ENCODE measurements around the gene CHRNA10. TPM values are rescaled to one million over a fixed set of nuclear protein-coding genes. Genes with fewer than 3 reads are reported as not detected.

Gene CHRNA10
- total and polyA plus RNA-seq, 10 of the 15 experiments (the other 5 are each of a cell fraction or from before 2014, with no cell fraction given): 0.14 to 1.5 (median 0.57) TPM

DNA sequence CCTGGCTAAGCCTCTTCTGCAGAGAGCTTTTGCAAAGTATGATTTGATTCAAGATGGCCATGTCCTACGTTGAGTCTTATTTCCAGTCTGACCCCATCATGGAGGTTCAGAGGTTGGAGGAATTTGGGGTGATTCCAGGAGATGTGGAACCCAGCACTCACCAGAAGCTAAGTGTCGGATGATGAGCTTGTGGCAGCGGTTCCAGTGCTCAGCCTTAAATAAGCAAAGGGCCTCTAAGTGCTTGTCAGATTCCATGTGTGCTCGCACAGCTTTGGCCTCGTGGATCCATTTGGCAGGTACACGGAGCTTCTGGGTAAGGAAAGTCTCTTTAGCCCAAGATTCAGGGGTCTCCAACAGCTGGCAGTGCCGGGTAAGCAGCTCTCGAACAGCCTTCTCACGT lies 11.9 kb upstream of the CHRNA10 start:
- no peaks in the 10 kb centered on the region for H3K4me1 ChIP-seq (ENCODE audit: control insufficient read depth, insufficient read depth, low read length)
- ATAC-seq (no peak), FAIRE-seq (no peak), DNase-seq (ENCODE audit: low read depth, low spot score) (no peak)
- H3K9me3 ChIP-seq (replicated peaks; ENCODE audit: control insufficient read depth, insufficient read depth, low read length): no peaks in the 10 kb centered on the region
- no peak overlapping the region for H3K9ac ChIP-seq (ENCODE audit: control insufficient read depth, insufficient read depth, low read length)
- intact Hi-C loops (cut with micrococcal nuclease; ENCODE audit: unreplicated experiment) (no loop called here), in situ Hi-C loops (cut with MboI) (no loop called here)
- H3K36me3 ChIP-seq (ENCODE audit: control insufficient read depth in 2 of 2, insufficient read depth in 2 of 2, low read length in 1 of 2): peaks cover 14 to 62% of the 10 kb centered on the region in 2 experiments
- no peaks in the 10 kb centered on the region for H4K20me1 ChIP-seq (ENCODE audit: control insufficient read depth, insufficient read depth)
- no peak for TF ChIP-seq FOXM1 (IDR thresholded peaks at IDR 0.05; ENCODE audit: low read depth, low read length)
- TF ChIP-seq BCL3 (IDR thresholded peaks at IDR 0.05; ENCODE audit: borderline replicate concordance, insufficient read depth, low read depth, low read length, poor library complexity, severe bottlenecking): no peak
- TF ChIP-seq IKZF1 (conservative IDR thresholded peaks at IDR 0.05): no peak
- no peak for TF ChIP-seq ZBED1 (IDR thresholded peaks at IDR 0.05; ENCODE audit: borderline replicate concordance)
- no peak overlapping the region for H2AFZ ChIP-seq (ENCODE audit: control insufficient read depth, low read depth, low read length)
- H3K4me2 ChIP-seq (ENCODE audit: control insufficient read depth, insufficient read depth): no peak overlapping the region
- over 99% methylated on average over 9 of the region's 9 CpGs for WGBS (ENCODE audit: insufficient coverage, insufficient replicate concordance, low lambda C conversion rate, missing lambda C conversion rate)
- ChIA-PET RAD21 (ENCODE audit: unreplicated experiment) (no interaction called here), CTCF (interaction anchor here (1.8 kb wide), 1 partner anchor 126 kb away, joined by 6 read pairs; the partner anchor contains the start of gene PGAP2), SMC1A (ENCODE audit: uncharacterized antibody, unreplicated experiment) (interaction anchor here (0.7 to 0.9 kb wide), 2 partner anchors 126 to 390 kb away, joined by 3 read pairs; no protein-coding TSS in a partner anchor), POLR2A (no interaction called here)
- no peak overlapping the region for H3K27ac ChIP-seq (ENCODE audit: control insufficient read depth, insufficient read depth)
- H3K4me3 ChIP-seq: no peak overlapping the region
- BruUV-seq (replicated peaks): no TSS peak
- no peaks in the 10 kb centered on the region for H3K79me2 ChIP-seq (ENCODE audit: control insufficient read depth, insufficient read depth, low read length)
- H3K27me3 ChIP-seq (replicated peaks in 1 of 2; ENCODE audit: control insufficient read depth in 2 of 2, insufficient read depth in 2 of 2, low read length in 1 of 2): no peaks in the 10 kb centered on the region

- intact Hi-C loops (cut with micrococcal nuclease; ENCODE audit: unreplicated experiment): no loop called here
- TF ChIP-seq, protein P1, sequence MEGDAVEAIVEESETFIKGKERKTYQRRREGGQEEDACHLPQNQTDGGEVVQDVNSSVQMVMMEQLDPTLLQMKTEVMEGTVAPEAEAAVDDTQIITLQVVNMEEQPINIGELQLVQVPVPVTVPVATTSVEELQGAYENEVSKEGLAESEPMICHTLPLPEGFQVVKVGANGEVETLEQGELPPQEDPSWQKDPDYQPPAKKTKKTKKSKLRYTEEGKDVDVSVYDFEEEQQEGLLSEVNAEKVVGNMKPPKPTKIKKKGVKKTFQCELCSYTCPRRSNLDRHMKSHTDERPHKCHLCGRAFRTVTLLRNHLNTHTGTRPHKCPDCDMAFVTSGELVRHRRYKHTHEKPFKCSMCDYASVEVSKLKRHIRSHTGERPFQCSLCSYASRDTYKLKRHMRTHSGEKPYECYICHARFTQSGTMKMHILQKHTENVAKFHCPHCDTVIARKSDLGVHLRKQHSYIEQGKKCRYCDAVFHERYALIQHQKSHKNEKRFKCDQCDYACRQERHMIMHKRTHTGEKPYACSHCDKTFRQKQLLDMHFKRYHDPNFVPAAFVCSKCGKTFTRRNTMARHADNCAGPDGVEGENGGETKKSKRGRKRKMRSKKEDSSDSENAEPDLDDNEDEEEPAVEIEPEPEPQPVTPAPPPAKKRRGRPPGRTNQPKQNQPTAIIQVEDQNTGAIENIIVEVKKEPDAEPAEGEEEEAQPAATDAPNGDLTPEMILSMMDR (IDR thresholded peaks at IDR 0.05 in 2 of 3, conservative IDR thresholded peaks at IDR 0.05 in 1 of 3; ENCODE audit: control insufficient read depth in 2 of 3, extremely low read depth in 1 of 3, insufficient read depth in 1 of 3, low read depth in 3 of 3, low read length in 3 of 3): no peak
- TF ChIP-seq, protein P2, sequence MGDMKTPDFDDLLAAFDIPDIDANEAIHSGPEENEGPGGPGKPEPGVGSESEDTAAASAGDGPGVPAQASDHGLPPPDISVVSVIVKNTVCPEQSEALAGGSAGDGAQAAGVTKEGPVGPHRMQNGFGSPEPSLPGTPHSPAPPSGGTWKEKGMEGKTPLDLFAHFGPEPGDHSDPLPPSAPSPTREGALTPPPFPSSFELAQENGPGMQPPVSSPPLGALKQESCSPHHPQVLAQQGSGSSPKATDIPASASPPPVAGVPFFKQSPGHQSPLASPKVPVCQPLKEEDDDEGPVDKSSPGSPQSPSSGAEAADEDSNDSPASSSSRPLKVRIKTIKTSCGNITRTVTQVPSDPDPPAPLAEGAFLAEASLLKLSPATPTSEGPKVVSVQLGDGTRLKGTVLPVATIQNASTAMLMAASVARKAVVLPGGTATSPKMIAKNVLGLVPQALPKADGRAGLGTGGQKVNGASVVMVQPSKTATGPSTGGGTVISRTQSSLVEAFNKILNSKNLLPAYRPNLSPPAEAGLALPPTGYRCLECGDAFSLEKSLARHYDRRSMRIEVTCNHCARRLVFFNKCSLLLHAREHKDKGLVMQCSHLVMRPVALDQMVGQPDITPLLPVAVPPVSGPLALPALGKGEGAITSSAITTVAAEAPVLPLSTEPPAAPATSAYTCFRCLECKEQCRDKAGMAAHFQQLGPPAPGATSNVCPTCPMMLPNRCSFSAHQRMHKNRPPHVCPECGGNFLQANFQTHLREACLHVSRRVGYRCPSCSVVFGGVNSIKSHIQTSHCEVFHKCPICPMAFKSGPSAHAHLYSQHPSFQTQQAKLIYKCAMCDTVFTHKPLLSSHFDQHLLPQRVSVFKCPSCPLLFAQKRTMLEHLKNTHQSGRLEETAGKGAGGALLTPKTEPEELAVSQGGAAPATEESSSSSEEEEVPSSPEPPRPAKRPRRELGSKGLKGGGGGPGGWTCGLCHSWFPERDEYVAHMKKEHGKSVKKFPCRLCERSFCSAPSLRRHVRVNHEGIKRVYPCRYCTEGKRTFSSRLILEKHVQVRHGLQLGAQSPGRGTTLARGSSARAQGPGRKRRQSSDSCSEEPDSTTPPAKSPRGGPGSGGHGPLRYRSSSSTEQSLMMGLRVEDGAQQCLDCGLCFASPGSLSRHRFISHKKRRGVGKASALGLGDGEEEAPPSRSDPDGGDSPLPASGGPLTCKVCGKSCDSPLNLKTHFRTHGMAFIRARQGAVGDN (IDR thresholded peaks at IDR 0.05): no peak
- TF ChIP-seq, protein P3, sequence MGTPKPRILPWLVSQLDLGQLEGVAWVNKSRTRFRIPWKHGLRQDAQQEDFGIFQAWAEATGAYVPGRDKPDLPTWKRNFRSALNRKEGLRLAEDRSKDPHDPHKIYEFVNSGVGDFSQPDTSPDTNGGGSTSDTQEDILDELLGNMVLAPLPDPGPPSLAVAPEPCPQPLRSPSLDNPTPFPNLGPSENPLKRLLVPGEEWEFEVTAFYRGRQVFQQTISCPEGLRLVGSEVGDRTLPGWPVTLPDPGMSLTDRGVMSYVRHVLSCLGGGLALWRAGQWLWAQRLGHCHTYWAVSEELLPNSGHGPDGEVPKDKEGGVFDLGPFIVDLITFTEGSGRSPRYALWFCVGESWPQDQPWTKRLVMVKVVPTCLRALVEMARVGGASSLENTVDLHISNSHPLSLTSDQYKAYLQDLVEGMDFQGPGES (IDR thresholded peaks at IDR 0.05): no peak
Observed at GRCh38 chr11:3679077-3679476, 7.9 kb upstream of the CHRNA10 start.

More at GRCh38 chr11:3679077-3679476, 7.9 kb upstream of the CHRNA10 start:
- no TSS peak for BruUV-seq (replicated peaks)
- Histone ChIP-seq H3K36me3 (ENCODE audit: control insufficient read depth in 2 of 2, insufficient read depth in 2 of 2, low read length in 1 of 2) (peaks cover 23 to 61% of the 10 kb centered on the region in 2 experiments), H2AFZ (ENCODE audit: control insufficient read depth, low read depth, low read length) (no peak overlapping the region), H3K4me1 (ENCODE audit: control insufficient read depth, insufficient read depth, low read length) (no peaks in the 10 kb centered on the region), H3K4me3 (no peak overlapping the region), H3K9ac (ENCODE audit: control insufficient read depth, insufficient read depth, low read length) (no peak overlapping the region), H3K27me3 (replicated peaks in 1 of 2; ENCODE audit: control insufficient read depth in 2 of 2, insufficient read depth in 2 of 2, low read length in 1 of 2) (no peaks in the 10 kb centered on the region), H3K4me2 (ENCODE audit: control insufficient read depth, insufficient read depth) (no peak overlapping the region), H3K79me2 (ENCODE audit: control insufficient read depth, insufficient read depth, low read length) (no peaks in the 10 kb centered on the region), H3K27ac (ENCODE audit: control insufficient read depth, insufficient read depth) (no peak overlapping the region), H4K20me1 (ENCODE audit: control insufficient read depth, insufficient read depth) (no peaks in the 10 kb centered on the region), H3K9me3 (replicated peaks; ENCODE audit: control insufficient read depth, insufficient read depth, low read length) (no peaks in the 10 kb centered on the region)
- SMC1A ChIA-PET (ENCODE audit: uncharacterized antibody, unreplicated experiment): no interaction called here
- FAIRE-seq: no peak
- POLR2A ChIA-PET: interaction anchor here (0.6 kb wide), 1 partner anchor 192 kb away, joined by 3 read pairs; no protein-coding TSS in a partner anchor
- RAD21 ChIA-PET (ENCODE audit: unreplicated experiment): no interaction called here
- WGBS (ENCODE audit: insufficient coverage, insufficient replicate concordance, low lambda C conversion rate, missing lambda C conversion rate): 95% methylated on average over 3 of the region's 3 CpGs
- DNase-seq (ENCODE audit: low read depth, low spot score): no peak
- ATAC-seq: no peak
- in situ Hi-C loops (cut with MboI): no loop called here
- CTCF ChIA-PET: interaction anchor here (1.1 kb wide), 1 partner anchor 54 kb away, joined by 3 read pairs; no protein-coding TSS in a partner anchor

Data from GM12878 (cell line).